Stimulated activated CD4-positive, alpha-beta T cell treated with anti-CD3 and anti-CD28 coated beads, TNF-alpha, amount 100 ng/mL, for 48 hours (primary cell): ENCODE results near the gene CD1D.
A peak's percentile ranks its signal among the peaks of the same experiment; 100 is the strongest.
"Not testable (repeated sequence)": the region's sequence is repeated elsewhere in the genome, so short reads cannot be mapped to it uniquely, and the experiment has no call there.

Experiments
- DNase-seq, 3 donors: peaks; one replicate each; pipeline ENCODE4 v3.0.0-alpha.2; 2020; ENCODE audit warnings: low read depth in 3 of 3

CD1D gene

DNA sequence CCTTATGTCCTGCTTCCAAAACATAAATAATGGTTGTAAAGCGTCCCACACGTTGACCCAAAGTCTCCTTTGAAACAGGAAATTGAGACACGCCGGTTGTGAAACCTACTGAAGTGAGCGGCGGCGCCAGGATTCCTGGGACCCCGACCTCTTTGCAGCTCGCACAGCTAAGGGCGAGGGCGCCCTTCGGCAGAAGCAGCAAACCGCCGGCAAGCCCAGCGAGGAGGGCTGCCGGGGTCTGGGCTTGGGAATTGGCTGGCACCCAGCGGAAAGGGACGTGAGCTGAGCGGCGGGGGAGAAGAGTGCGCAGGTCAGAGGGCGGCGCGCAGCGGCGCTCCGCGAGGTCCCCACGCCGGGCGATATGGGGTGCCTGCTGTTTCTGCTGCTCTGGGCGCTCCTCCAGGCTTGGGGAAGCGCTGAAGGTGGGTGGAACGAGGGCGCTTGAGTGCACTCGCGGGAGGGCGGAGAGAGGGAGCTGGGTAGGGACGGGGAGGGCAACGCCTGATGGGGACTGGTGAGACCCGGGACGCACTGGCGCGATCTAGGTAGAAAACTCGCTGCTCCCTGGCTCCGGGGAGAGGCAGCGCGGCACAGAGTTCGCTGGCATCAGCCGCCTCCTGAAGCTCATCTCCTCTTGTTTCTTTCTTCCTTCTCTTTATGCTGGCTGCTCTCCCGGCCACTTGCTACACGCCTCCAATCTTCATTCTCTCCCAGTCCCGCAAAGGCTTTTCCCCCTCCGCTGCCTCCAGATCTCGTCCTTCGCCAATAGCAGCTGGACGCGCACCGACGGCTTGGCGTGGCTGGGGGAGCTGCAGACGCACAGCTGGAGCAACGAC lies at the start of gene CD1D:
Gene CD1D, plus strand, starts transcription at position 155 of the 836 bp plus-strand sequence. Its CDS starts 207 bp downstream, at position 362.
- DNase-seq = no peak

DNA sequence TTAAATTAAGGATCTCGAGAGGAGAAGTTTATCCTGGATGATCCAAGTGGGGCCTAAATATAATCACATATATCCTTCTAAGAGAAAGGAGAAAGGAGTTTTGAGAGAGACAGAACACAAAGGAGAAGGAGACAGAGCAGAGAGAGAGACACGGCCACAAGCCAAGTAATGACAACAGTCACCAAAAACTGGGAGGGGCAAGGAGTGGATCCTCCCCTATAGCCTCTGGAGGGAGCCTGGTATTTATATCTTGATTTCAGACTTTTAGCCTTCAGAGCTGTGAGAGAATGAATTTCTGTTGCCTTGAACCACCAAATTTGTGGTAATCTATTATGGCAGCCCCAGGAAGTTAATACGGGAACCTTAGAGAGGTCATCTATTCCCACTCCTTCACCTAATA lies 49.5 kb upstream of the CD1D start:
- no peak for DNase-seq

DNA sequence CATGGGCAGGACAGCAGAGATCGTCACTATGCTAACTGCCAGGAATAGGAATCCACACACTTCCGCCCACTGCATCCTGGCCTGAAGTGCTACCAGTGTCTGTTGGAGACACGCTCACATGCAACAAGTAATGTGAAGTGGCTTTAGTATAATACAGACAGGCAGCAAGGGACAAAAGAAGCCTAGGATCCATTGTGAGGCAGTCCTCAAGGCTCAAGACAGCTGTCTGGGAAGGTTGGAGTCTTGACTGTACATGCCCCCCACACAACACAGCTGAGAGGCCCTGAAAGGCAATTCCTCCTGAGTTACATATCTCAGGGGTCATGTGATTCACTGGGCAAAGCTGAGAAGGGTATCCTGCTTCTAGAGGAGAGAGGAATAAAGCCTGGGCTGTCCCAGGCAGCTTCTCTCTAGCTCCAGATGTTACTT lies 39.9 kb upstream of the CD1D start:
- no peak for DNase-seq

DNA sequence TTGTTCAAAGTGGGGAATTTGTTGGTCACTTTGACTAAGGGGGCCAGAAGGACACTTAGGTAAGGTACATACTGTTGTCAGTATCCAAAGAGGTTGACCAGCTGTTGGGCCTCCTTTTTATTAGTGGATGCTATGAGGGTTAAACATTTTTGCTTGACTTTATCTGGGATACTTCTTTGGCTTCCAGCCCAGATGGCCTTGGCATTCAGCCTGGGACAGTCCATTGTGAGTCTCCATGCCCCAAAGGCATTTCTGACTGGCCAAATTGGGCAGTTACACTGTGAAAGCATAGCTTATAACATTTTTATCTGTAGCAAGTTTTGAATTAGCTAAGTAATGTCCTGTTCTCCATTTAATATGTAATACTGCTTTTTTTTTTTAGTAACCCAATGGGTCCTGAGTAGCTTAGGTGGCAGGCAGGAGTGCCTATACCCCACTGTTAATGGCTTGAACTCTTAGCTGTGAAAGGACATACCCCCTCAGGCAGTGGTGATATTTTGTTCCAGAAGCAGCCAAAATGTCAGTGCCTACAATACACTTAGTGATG lies 35.4 kb upstream of the CD1D start:
- no peak for DNase-seq

DNA sequence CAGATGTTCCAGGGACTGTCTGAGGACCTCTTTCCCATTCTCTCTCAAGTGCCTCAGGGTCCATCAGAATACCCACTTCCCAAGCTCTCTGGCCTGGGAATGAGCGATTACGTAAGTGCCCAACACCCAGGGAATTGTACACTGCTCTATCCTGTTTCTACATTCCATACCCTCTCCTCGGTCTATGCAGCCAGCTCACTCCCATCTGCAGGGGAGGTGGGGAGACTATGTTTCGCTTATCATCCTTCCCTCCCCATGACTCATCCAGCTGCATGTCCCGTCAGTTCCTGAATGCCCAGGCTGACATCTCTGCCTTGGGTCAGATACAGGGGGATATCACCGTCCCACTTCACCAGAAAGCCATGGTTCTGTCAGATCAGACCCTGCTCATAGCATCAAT lies 34.5 kb upstream of the CD1D start:
- DNase-seq = no peak

DNA sequence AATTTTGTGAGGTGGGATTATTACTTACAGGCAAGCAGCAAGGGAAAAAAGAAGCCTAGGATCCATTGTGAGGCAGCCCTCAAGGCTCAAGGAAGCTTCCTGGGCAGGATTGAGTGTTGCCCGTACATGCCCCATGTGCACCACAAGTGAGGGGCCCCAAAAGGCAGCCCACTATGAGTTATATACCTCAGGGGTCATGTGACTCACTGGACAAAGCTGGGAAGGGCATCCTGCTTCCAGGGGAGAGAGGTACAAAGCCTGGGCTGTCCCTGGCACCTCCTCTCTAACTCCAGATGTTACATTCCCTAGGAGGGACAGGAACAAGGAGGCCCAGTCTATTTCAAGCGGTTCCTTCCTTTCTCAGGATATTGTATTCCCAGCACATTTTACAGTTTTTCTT lies 34.0 kb upstream of the CD1D start:
- no peak for DNase-seq

DNA sequence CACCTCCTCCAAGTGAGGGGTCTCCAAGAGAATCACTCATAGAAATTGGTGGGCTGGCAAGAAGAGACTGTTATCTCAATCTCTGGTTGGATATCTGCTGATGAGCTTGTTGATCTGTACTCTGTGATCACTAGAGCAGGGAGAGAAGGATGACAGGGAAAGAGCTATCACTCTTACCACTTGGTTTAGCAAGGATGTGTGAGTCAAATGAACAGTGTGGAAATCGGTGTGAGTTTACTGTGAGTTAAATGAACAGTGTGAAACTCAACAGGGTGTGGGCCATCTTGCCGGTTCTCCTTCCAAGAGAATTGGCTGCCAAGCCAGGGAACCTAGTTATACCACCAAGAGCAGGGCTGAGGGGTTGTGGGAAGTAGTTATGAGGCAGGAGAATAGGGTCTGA lies 33.3 kb upstream of the CD1D start:
- DNase-seq = no peak

DNA sequence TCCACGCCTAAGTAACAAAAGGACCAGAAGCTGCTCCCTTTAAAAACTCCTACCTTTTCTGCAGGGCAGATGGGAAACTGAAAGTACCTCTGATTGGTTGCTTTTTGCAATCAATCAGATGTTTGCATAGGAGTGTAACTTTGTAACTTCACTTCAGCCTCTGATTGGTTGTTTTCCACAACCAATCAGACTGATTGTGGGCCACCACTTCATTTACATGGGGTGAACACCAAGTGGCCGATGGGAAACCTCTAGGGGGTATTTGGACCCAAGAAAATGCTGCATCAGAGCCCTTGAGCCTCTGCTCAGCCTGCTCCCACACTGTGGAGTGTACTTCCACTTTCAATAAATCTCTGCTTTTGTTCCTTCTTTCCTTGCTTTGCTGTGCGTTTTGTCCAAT lies 32.8 kb upstream of the CD1D start:
- DNase-seq = no peak

DNA sequence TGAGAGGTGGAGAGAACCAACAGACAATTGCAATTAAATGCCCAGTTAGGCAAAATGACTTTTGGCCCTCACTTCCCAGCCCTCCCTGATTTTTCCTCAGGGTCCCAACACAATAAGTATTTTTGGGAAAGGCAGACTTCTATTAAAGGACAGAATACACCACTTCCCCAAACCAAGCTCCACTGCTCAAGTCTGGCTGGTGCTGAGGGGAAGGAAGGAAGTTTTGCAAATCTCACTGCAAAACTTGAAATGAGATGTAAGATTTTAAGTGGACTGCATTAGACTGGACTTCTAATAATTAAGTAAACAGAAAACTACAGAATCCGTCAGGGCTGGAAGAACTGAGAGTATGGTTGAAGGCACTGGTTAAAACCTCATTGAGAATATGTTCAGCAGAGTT lies 32.2 kb upstream of the CD1D start:
- DNase-seq = no peak

DNA sequence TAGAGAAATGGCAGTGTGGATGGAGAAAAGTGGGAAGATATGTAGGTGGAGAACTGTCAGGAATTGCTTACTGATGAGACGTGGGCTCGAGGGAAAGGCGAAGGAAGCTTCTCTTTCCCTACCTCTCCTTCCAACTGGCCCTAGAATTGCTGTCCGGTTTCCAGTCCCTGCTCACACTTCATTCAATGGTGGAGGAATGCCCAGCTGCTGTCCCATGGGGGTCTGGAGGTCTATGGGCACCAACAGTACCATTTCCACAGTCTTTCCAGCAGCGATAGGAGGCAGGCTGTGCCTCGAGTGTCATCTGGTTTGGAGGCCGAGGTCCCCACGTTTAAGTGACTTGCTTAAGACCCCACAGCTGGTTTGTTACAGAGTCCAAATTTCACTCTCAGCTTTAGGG lies 31.5 kb upstream of the CD1D start:
- DNase-seq = no peak

DNA sequence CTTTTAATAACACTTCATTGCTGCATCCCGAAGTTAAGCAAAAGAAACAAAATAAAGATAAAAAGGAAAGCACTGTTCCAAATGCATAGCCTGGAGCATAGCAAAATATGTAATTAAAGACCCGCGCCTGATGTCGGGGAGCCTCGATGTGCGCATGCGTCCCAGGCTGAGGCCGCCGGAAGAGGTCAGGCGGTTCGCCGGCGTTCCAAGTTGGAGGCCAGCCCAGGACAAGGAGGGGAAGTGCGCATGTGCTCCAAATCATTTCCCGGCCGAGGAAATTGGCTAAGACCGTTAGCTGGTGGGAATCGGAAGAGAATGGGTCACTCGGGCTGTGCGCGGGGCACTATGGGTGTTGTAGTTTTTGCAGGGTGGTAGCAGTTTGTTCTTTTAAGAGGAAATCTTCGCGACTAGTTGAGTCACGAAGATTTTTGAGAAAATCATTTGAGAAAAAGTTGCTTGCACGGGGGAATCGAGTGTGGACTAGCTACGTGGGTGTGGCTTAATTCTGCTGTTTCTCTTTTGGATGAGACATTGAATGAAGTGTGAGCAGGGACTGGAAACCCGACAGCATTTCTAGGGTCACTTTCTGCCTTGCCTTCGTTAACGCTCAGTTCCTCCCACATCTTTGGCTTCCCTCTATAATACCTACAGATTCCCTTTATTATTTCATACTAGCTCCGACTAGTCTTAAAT lies 31.0 kb upstream of the CD1D start:
- peak; percentile 58 to 69 (median 66) for DNase-seq

DNA sequence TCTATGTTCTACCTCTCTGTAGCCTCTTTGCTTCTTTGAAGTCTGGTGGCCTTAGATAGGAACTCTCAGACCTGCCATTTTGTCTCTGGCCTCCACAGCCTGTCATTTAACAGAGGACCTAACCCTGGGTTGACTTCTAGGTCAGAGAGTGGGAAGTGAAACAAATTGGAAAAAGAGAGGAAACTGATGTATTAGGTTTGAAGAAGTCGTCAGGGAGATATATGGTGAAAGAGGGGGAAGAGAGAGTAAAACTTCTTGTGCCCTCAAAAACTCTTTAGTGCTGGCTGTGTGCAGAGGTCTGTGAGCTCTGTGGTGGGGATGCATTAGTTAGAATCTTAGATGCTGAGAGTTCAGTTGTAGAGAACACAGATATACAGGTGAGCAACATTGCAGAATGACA lies 30.2 kb upstream of the CD1D start:
- DNase-seq = no peak

DNA sequence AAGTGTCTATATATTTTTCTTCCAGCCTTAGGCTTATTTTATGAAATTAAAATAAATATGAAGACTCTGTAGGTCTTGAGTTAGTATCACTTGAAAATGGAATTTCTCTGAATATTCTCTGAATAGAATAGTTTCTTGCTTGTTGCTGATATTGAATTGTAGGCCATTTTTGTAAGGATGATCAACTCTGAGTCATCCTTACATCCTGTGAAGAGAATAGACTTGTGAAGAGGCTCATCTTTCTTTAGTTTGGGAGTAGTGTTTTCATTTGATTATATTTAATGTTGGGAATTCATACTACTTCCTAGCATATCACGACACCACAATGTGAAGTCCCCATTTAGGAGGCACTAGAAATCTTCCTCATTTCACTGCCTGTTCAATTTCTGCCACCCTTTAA lies 27.5 kb upstream of the CD1D start:
- no peak for DNase-seq

DNA sequence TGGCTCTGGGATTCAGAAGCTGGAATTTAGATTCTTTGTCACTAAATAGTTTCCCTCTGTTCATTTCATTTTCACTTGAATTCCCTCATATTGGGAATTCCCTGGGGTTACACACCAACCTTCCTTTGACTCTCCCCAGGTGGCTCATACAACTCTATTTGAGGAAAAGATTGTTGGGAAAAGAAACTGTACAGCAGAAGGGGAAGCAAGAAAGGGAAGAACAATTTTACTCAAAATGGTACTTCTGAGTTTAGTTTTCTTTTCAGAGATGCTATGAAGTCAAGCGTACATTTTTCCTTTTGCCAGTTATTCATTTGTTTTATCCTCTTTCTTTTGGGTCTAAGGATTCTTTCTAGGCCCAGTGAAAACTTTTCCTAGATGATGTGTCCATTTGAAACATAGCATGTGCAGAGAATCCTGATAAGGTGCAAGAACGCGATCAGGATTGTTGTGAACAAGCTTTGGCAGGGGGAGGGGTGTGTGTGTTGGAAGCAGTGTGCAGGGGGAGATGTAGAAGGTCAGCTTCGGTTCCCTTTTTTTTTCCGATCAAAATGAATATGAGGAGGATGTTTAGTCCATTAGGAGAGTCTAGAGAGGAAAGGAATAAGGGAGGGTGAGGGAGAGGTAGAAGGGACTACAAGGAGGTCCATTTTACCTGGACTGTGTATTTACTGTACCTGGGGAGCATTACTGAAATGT lies 26.8 kb upstream of the CD1D start:
- DNase-seq = no peak

DNA sequence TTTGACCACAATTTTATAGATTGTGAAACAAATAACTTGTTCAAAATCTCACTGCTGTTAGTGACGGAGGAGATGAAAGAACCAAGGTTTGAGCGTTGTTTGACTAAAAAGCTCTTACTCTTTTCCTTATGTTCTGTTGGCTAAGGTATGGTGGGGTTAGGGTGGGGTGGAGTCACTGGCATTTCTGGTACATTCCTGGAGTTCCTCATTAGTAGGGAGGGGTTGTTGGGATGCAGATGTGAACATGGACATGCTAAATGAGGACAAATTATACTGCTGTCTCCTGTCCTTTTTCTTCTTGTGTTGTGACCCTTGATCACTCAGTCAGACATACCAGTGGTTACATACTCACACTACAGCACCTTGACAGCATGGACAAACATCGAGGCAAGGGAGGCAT lies 26.2 kb upstream of the CD1D start:
- DNase-seq = no peak

DNA sequence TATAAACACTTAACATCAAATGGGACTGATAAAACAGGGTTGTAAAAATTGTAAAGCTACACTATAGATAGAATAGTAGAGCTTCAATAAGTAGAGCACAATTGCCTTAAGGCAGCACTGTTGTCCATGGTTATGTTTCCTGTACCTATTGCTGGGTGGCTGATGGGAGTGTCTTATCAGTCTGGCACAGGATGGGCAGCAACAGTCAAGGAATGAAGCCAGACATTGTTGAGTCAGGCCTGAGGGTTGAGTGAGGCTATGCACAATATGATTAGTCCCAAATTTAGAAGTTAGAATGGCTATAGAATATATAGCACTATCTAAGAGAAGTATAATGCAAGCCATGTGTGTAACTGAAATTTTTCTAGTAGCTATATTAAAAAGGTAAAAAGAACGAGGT lies 25.0 kb upstream of the CD1D start:
- no peak for DNase-seq

DNA sequence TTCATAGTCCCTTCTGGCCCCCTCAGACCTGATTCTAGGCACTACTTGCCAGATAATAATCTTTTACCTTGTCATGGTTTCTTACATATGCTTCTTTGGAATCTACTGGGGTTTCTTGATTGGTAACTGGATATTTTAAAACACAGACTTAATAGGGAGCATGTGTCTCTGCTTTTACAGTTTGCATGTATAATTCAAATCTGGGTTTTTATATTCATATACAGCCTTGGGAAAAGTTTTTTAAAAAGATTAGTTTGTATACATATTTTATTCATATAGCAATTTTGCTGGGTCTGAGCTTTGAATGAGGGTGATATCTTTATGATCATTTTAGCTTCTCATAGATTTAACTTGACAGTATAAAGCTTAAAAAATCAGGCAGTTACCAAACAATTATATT lies 21.1 kb upstream of the CD1D start:
- no peak for DNase-seq

DNA sequence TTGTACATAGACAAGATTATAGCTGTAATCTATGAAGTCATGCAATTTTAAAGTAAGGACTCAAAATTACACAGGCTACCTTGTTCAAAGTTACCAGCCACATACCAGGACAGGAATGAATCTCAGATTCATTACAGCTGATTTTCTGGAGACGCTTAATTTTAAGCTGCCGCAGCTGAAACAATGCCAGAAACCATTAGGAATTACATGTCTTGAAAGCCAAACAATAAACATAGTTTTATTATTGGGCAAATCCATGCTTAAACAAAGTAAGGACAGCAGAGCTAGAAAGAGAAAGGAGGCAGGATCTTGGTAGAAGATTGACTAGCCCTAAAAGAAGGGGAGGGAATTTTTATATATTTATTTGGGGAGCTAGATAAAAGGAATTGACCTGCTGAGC lies 19.2 kb upstream of the CD1D start:
- no peak for DNase-seq

DNA sequence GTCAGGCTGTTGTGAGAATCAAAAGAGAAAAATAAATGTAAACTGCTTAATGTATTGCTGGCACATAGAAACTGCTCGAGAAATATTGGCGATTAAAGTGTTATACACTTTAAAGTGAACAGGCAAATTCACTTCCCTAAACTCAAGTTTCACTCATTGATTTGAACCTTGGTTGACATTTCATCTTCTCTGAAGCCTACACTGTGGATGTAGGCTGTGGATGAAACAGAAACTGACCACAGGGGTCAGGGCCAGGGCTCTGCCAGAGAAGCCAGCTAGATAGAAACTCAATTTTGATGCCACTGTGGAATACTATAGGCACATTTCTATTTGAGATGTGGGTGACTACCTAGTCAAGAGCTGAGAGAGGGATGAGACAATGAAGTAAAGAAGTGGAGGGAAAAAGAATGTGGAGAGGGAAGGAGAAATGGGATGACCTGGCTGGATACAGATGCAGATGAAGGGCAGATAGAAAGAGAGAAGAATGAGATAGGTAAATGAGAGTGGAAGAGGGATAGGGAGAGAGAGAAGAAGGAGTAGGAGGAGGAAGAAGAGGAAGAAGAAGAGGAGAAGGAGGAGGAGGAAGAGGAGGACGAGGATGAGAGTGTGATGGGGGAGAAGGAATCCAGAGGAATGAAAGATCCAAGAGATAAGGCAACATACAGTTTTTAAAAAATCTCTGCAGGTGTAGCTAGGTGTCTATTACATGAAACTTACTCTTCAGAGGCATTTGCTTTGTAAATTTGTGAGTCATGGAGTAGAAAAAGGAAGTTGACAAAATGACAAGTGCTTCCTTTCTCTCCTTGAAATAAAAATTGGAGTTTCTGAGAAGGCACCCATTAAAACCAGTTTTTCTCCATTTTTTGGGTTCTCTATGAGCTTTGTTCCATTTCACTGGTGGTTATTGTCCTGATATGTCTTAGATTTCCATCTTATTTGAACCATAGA lies 17.4 kb upstream of the CD1D start:
- no peak for DNase-seq

DNA sequence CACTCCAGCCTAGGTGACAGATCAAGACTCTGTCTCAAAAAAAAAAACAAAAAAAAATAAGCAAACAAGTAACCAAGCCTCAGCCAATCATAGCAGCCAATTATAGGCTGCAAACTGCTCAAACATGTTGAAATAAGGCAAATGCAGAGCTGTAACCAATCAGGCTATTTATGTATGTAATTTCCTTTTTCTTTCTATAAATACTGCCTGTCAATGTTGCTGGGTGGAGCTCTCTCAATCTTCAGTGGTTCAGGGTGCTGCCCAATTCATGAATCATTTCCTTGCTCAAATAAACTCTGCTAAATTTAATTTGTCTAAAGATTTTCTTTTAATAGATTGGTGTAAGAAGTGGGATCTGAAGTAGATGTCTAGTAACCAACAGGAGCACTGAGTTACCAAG lies 11.6 kb upstream of the CD1D start:
- no peak for DNase-seq

DNA sequence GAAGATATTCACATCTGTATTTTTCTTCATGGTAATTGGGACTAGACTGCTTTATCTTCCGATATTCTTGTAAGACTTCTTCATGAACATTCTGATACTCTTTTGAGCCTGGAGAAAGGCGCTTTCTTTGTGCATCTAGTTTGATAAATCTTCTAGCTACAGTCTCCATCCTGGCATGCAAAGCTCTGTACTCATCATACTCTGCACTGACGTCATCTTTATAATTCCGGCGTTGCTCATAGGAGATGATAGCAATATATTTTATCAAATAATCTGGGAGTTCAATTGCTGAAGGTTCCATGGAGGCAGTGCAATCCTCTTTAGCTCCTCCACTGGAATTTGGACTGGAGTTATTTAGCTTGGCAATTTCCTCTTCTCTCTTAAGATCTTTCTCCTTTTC lies 4.8 kb upstream of the CD1D start:
- not testable (repeated sequence) for DNase-seq
